ENCODE results near the gene NFKBIL1. TPM values are rescaled to one million over a fixed set of nuclear protein-coding genes. Genes with fewer than 3 reads are reported as not detected.
"Not testable (repeated sequence)": the region's sequence is repeated elsewhere in the genome, so short reads cannot be mapped to it uniquely, and the experiment has no call there.

The NFKBIL1 gene
- total RNA-seq, 2 experiments from 2014 or later = 15.4 to 17.6 TPM

- ATAC-seq (ENCODE audit: low read depth) (peak; percentile 16), DNase-seq (peak; percentile 63)
- H3K27me3 Mint-ChIP-seq = no peaks in the 10 kb centered on the region
- peaks cover 36% of the 10 kb centered on the region for H3K36me3 Mint-ChIP-seq
- H3K27ac Mint-ChIP-seq = peak overlapping the region; percentile 91
- POLR2A ChIA-PET = interaction anchor here (0.6 to 3.9 kb wide), 34 partner anchors 9 to 1304 kb away, joined by 3 to 55 read pairs (median 6); partner anchors contain the start of genes BAG6, C6orf47, CLIC1 and DXO
- peak overlapping the region; percentile 95 for H3K4me3 Mint-ChIP-seq
- no peaks in the 10 kb centered on the region for H3K9me3 Mint-ChIP-seq
- H3K4me1 Mint-ChIP-seq = peaks cover 40% of the 10 kb centered on the region
These were observed 6.2 kb upstream of the NFKBIL1 start for GRCh38 chr6:31541059-31541657.

GRCh38 chr6:31541658-31542521 lies 5.5 kb upstream of the NFKBIL1 start, which contains the start of gene DDX39B:
Gene DDX39B (minus strand): TSS chr6:31542003. CDS start chr6:31540532, 1,471 bp downstream.
- H3K9me3 Mint-ChIP-seq = no peaks in the 10 kb centered on the region
- H3K4me3 Mint-ChIP-seq = peak within 1 kb of the TSS; percentile 95
- H3K4me1 Mint-ChIP-seq = peaks cover 37% of the 10 kb centered on the region
- ATAC-seq (ENCODE audit: low read depth) = peak; percentile 80
- POLR2A ChIA-PET = interaction anchor here (0.6 to 3.9 kb wide), 33 partner anchors 8 to 1304 kb away, joined by 3 to 55 read pairs (median 6); partner anchors contain the start of genes BAG6, C6orf47, CLIC1 and DXO
- H3K27ac Mint-ChIP-seq = peak within 1 kb of the TSS; percentile 91
- peak; percentile 89 for DNase-seq
- H3K27me3 Mint-ChIP-seq = no peaks in the 10 kb centered on the region
- peaks cover 33% of the 10 kb centered on the region for H3K36me3 Mint-ChIP-seq

GRCh38 chr6:31543639-31544038 lies 3.8 kb upstream of the NFKBIL1 start:
- no peak overlapping the region for H3K27ac Mint-ChIP-seq

GRCh38 chr6:31544676-31545075 lies 2.7 kb upstream of the NFKBIL1 start:
- no peak overlapping the region for H3K4me3 Mint-ChIP-seq
- DNase-seq (no peak), ATAC-seq (ENCODE audit: low read depth) (no peak)
- peaks cover 14% of the 10 kb centered on the region for H3K36me3 Mint-ChIP-seq
- H3K4me1 Mint-ChIP-seq = peaks cover 32% of the 10 kb centered on the region
- H3K27me3 Mint-ChIP-seq = no peaks in the 10 kb centered on the region
- POLR2A ChIA-PET = no interaction called here
- no peaks in the 10 kb centered on the region for H3K9me3 Mint-ChIP-seq
- no peak overlapping the region for H3K27ac Mint-ChIP-seq

More at GRCh38 chr6:31543639-31544038, 3.8 kb upstream of the NFKBIL1 start:
- DNase-seq = no peak
- H3K9me3 Mint-ChIP-seq = no peaks in the 10 kb centered on the region
- no peak overlapping the region for H3K4me3 Mint-ChIP-seq
- POLR2A ChIA-PET = no interaction called here
- ATAC-seq (ENCODE audit: low read depth) = no peak
- no peaks in the 10 kb centered on the region for H3K27me3 Mint-ChIP-seq
- peaks cover 37% of the 10 kb centered on the region for H3K4me1 Mint-ChIP-seq
- H3K36me3 Mint-ChIP-seq = peaks cover 24% of the 10 kb centered on the region

- Mint-ChIP-seq H3K27ac (peak overlapping the region; percentile 8), H3K27me3 (no peaks in the 10 kb centered on the region), H3K36me3 (peaks cover 11% of the 10 kb centered on the region), H3K4me1 (peaks cover 29% of the 10 kb centered on the region), H3K9me3 (no peaks in the 10 kb centered on the region), H3K4me3 (no peak overlapping the region)
- POLR2A ChIA-PET = no interaction called here
- ATAC-seq (ENCODE audit: low read depth) (no peak), DNase-seq (no peak)
These were observed 2.1 kb upstream of the NFKBIL1 start for GRCh38 chr6:31545291-31545690.

GRCh38 chr6:31546339-31546957 lies 960 bp upstream of the NFKBIL1 start, which contains the start of gene ATP6V1G2:
Gene ATP6V1G2 (minus strand): TSS chr6:31546608. CDS start chr6:31546559, 49 bp downstream.
- H3K27ac Mint-ChIP-seq = peak within 1 kb of the TSS; percentile 71
- H3K36me3 Mint-ChIP-seq = peaks cover 8% of the 10 kb centered on the region
- DNase-seq = peak; percentile 91
- peaks cover 31% of the 10 kb centered on the region for H3K4me1 Mint-ChIP-seq
- peak; percentile 61 for ATAC-seq (ENCODE audit: low read depth)
- POLR2A ChIA-PET = interaction anchor here (0.8 to 3.4 kb wide), 9 partner anchors 31 to 289 kb away, joined by 3 to 24 read pairs (median 7); partner anchors contain the start of genes LST1, LTB and NCR3
- peak within 1 kb of the TSS; percentile 88 for H3K4me3 Mint-ChIP-seq
- no peaks in the 10 kb centered on the region for H3K27me3 Mint-ChIP-seq
- no peaks in the 10 kb centered on the region for H3K9me3 Mint-ChIP-seq

- H3K4me1 Mint-ChIP-seq = peaks cover 32% of the 10 kb centered on the region
- H3K36me3 Mint-ChIP-seq = peaks cover 9% of the 10 kb centered on the region
- H3K9me3 Mint-ChIP-seq = no peaks in the 10 kb centered on the region
- POLR2A ChIA-PET = interaction anchor here (0.8 to 3.4 kb wide), 13 partner anchors 22 to 128 kb away, joined by 3 to 24 read pairs (median 6); partner anchors contain the start of genes GPANK1, LST1, LTB and NCR3
- ATAC-seq (ENCODE audit: low read depth) = no peak
- H3K27ac Mint-ChIP-seq = peak overlapping the region; percentile 71
- DNase-seq = no peak
- H3K4me3 Mint-ChIP-seq = peak overlapping the region; percentile 88
- no peaks in the 10 kb centered on the region for H3K27me3 Mint-ChIP-seq
These were observed 527 bp downstream of the NFKBIL1 start for GRCh38 chr6:31547727-31548543.

- DNase-seq = no peak
- Mint-ChIP-seq H3K4me1 (peaks cover 27% of the 10 kb centered on the region), H3K36me3 (peaks cover 11% of the 10 kb centered on the region), H3K27me3 (no peaks in the 10 kb centered on the region), H3K27ac (no peak overlapping the region), H3K4me3 (peak overlapping the region; percentile 88), H3K9me3 (no peaks in the 10 kb centered on the region)
- ATAC-seq (ENCODE audit: low read depth) = no peak
- POLR2A ChIA-PET = interaction anchor here (0.6 to 3.4 kb wide), 9 partner anchors 22 to 117 kb away, joined by 4 to 24 read pairs (median 5); partner anchors contain the start of genes GPANK1, LTB, NCR3 and TNF
These were observed 1.1 kb downstream of the NFKBIL1 start for GRCh38 chr6:31548544-31548873.

- H3K4me3 Mint-ChIP-seq; H3K27me3 Mint-ChIP-seq; ATAC-seq (ENCODE audit: low read depth); H3K27ac Mint-ChIP-seq; H3K9me3 Mint-ChIP-seq: not testable (repeated sequence)
- Mint-ChIP-seq H3K36me3 (peaks cover 14% of the 10 kb centered on the region), H3K4me1 (peaks cover 33% of the 10 kb centered on the region)
- peak; percentile 51 for DNase-seq
- POLR2A ChIA-PET = interaction anchor here (0.6 to 2.5 kb wide), 13 partner anchors 9 to 49 kb away, joined by 3 to 27 read pairs (median 4); partner anchors contain the start of genes LTB and TNF
These were observed 4.0 kb downstream of the NFKBIL1 start for GRCh38 chr6:31551371-31551770.

- H3K4me1 Mint-ChIP-seq = peaks cover 46% of the 10 kb centered on the region
These were observed 8.9 kb downstream of the NFKBIL1 start for GRCh38 chr6:31556307-31556706.

GRCh38 chr6:31557443-31558317 lies 10.3 kb downstream of the NFKBIL1 start:
- Mint-ChIP-seq H3K4me1 (peaks cover 48% of the 10 kb centered on the region), H3K27me3 (peaks cover 11% of the 10 kb centered on the region), H3K9me3 (no peaks in the 10 kb centered on the region), H3K27ac (peak overlapping the region; percentile 34), H3K4me3 (peak overlapping the region; percentile 8), H3K36me3 (peaks cover 30% of the 10 kb centered on the region)
- ATAC-seq (ENCODE audit: low read depth) = no peak
- no peak for DNase-seq
- POLR2A ChIA-PET = interaction anchor here (0.9 to 6.4 kb wide), 8 partner anchors 10 to 39 kb away, joined by 3 to 101 read pairs (median 13); partner anchors contain the start of genes LST1, LTA, LTB and NCR3

More at GRCh38 chr6:31556307-31556706, 8.9 kb downstream of the NFKBIL1 start:
- H3K9me3 Mint-ChIP-seq = no peaks in the 10 kb centered on the region
- peaks cover 3% of the 10 kb centered on the region for H3K27me3 Mint-ChIP-seq
- peaks cover 26% of the 10 kb centered on the region for H3K36me3 Mint-ChIP-seq
- H3K4me3 Mint-ChIP-seq = peak overlapping the region; percentile 47
- H3K27ac Mint-ChIP-seq = no peak overlapping the region
- POLR2A ChIA-PET = interaction anchor here (1.2 to 6.4 kb wide), 2 partner anchors 13 to 23 kb away, joined by 3 to 101 read pairs; partner anchors contain the start of genes LTB and TNF
- DNase-seq (no peak), ATAC-seq (ENCODE audit: low read depth) (no peak)
